ENCODE results near the gene DDX23. TPM values are rescaled to one million over a fixed set of nuclear protein-coding genes. Genes with fewer than 3 reads are reported as not detected.

The DDX23 gene
- total RNA-seq, result 51.8 and 73.1 TPM in 2 replicates

DNA sequence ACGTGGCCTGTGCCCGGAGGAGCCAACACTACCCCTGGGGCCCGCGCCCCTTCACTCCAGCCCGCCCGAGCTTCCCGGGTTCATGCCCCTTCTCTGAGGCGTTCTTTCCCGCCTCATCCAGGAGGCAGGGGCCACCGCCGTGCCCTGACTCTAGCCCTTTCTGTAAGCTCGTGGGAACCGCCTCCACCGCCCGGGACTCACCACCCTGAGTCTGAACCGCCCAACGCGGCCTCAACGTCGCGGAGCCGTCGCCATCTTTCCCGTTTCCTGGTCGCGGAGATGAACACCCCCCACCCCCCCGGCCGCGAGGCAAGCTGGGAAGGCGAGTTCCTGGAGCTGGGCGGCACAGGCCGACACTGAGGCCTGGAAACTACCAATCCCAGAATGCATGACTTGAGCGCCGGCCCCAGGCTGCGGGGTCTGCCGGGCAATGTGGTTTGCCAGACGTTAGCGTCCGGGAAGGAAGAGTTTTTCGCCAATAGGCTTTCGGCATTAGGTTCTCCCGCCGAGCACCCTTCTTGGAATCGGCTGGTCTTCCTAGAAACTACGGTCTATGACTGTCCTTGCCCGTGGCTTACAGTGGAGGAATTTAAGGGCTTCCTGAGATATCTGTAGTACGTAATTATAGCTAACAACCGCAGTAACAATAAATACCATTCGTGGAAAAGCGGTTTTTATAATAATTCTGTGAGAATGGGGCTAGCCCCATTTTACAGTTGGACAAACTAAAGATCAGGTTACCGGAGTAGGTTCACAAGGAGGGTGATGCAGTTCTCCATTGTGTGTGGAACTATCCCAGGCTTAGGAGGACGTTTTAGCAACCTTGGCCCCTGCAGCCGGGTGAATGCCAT, at the start of gene DDX23:
TSS of gene DDX23 (minus strand) at position 281 of the 851 bp plus-strand sequence. CDS start 6,381 bp downstream, outside the sequence.

GRCh38 chr12:48865281-48866051, 13.5 kb upstream of the DDX23 start, which contains the start of gene RND1:
RND1 (minus strand) TSS chr12:48865870; CDS start chr12:48865767, 103 bp downstream.

DNA sequence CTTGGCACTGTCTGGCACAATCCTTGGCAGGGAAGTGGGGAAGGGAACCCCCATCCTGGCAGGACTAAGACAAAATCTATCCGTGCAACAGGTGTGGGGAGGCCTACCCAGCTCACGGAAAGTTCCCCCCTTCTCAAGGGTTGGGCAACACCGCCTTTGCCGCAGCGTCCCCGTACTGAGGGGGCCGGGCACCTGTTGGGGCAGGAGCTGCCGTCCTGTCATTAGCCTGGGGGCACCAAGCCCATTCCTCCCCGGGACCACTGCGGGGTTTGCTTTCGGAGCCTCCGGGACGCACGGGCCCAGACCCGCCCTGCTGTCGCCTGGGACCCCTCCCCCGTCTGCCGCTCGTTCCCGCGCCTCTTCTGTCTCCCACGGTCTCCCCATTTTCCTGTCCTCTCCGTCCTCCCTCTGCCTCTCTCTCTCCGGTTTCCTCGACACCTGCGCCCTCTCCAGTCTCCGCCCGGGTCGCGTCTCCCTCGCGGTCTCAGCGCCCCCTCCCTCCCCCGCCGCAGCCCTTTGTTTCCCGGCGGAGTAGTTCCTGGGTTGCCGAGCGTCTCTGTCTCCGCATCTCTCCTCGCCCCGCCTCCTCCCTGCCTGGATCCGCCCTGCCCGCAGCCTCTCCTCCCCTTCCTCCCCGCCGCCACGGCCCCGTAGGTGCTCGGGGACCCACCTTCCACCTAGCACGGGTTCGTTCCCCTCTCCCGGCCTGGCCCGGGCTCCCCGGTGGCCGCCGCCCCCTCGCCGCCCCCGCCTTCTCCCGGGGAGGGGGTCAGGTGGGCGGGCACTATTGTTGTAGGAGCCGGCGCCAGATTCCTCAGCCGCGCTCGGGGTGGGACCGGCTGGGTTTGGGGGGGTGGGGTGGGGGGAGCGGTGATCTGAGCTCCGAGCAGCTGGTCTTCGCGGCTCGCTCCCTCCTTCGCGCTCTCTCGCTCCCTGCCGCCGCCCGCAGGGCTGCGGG, 33.8 kb downstream of the DDX23 start, which contains the start of gene CACNB3:
TSS of gene CACNB3 (plus strand) at position 624 of the 958 bp plus-strand sequence. CDS start 434 bp downstream, outside the sequence.

DNA sequence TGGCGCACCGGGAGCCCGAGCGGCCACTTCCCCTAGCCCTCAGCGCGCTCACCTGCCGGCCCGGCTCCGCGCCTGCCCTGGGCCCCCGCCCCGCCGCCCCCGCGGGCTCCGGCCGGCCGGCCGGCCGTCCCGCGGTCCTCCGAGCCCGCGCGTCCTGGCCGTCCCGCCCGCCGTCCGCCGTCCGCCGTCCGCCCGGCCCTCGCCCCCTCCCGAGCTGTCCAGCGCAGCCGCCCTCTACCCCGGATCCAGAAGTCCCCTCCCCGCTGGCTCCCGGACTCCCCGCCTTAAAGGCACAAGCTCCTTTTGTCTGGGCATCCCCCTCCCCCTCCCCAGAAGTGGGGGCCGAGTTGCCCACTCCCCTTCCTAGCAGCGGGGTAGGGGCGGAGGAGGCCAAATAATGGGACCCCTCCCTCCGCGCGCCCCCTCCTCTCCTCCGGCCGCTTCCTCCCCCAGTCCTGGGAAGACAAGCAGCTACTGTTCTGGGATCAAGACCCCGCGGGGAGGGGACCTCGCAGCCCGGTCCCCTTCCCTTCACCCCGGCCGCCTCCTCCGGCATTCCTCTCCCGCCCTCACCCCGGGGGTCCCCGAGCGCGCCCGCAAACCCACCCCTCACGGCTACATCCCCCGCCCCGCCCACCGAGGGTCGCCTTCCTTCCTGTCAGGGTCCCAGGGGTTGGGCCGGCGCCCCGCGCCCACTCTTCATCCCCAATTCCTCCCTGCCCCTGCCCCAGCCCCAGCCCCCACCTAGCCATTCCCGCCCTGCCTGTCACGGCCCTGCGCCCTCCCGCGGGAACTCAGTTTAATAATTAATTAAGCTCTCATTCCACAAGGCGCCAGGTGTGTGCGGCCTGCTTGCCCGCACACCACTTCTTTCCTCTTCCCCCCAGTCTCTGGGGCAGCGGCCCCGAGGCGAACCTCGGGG, 62.8 kb downstream of the DDX23 start, which contains the start of gene ADCY6:
TSS of gene ADCY6 (minus strand) at position 236 of the 922 bp plus-strand sequence. CDS start 5,655 bp downstream, outside the sequence.

Small RNA genes within 50 kb of the gene (small RNA-seq; reads per million reads assigned to genes)
- gene RF00019 (not detected), gene RNU6-600P (not detected)

Other genes starting within 250 kb of the DDX23 start
- 43.2 and 49.6 TPM in 2 replicates for gene KANSL2, start 169.9 kb downstream of the DDX23 start, total RNA-seq
- 27.6 and 36.4 TPM in 2 replicates for gene CCNT1, start 135.5 kb downstream of the DDX23 start, total RNA-seq
- gene ADCY6, start 63.1 kb downstream of the DDX23 start, total RNA-seq, result 17.2 and 19.8 TPM in 2 replicates
- gene CACNB3, start 33.7 kb downstream of the DDX23 start, total RNA-seq, result 11.3 and 14.0 TPM in 2 replicates
- gene RND1, start 13.7 kb upstream of the DDX23 start, total RNA-seq, result under 0.01 TPM in 2 replicates
- 23.5 and 36.0 TPM in 2 replicates for gene FKBP11, start 73.3 kb upstream of the DDX23 start, total RNA-seq
- gene ARF3, start 105.3 kb upstream of the DDX23 start, total RNA-seq, result 40.4 and 51.6 TPM in 2 replicates
- 0.20 TPM in 1 of 2 replicates, not detected in the other for gene WNT10B, start 119.6 kb upstream of the DDX23 start, total RNA-seq
- not detected in 2 replicates for gene WNT1, start 126.2 kb upstream of the DDX23 start, total RNA-seq
- under 0.01 TPM in 2 replicates for gene DDN, start 147.2 kb upstream of the DDX23 start, total RNA-seq
- 68.4 and 69.8 TPM in 2 replicates for gene PRKAG1, start 166.6 kb upstream of the DDX23 start, total RNA-seq
- 23.1 and 32.1 TPM in 2 replicates for gene KMT2D, start 208.6 kb upstream of the DDX23 start, total RNA-seq
- 0.37 and 0.39 TPM in 2 replicates for gene RHEBL1, start 217.8 kb upstream of the DDX23 start, total RNA-seq
- under 0.01 TPM in 1 of 2 replicates, not detected in the other for gene DHH, start 242.6 kb upstream of the DDX23 start, total RNA-seq

Data from subcutaneous preadipocyte (primary cell).